ENCODE measurements around the gene LRPAP1. TPM values are rescaled to one million over a fixed set of nuclear protein-coding genes. Genes with fewer than 3 reads are reported as not detected.
"Not testable (repeated sequence)": the region's sequence is repeated elsewhere in the genome, so short reads cannot be mapped to it uniquely, and the experiment has no call there.

Gene LRPAP1
- total and polyA plus RNA-seq, 7 donors, result 25.2 to 127 (median 87.4) TPM

GRCh38 chr4:3512279-3512678 is 19.9 kb downstream of the LRPAP1 start:
- Histone ChIP-seq H3K27ac (no peak overlapping the region), H3K4me3 (no peak overlapping the region), H3K27me3 (no peaks in the 10 kb centered on the region), H3K4me1 (no peaks in the 10 kb centered on the region), H3K36me3 (peaks cover 23 to 92% (median 55%) of the 10 kb centered on the region in 4 donors), H3K9me3 (no peaks in the 10 kb centered on the region)
- DNase-seq, result no peak
- TF ChIP-seq EP300 (IDR thresholded peaks at IDR 0.05) (no peak), POLR2A (IDR thresholded peaks at IDR 0.05) (no peak), POLR2AphosphoS5 (IDR thresholded peaks at IDR 0.05) (no peak), CTCF (IDR thresholded peaks at IDR 0.05) (no peak)
- WGBS, 2 donors, result 94 to 96% methylated on average over 13 of the region's 13 CpGs
- intact Hi-C loops (cut with DNase I), result no loop called here

GRCh38 chr4:3511601-3512000 is 20.6 kb downstream of the LRPAP1 start:
- H3K9me3 ChIP-seq; intact Hi-C loops (cut with DNase I); H3K27ac ChIP-seq; H3K4me3 ChIP-seq; H3K4me1 ChIP-seq; H3K27me3 ChIP-seq; DNase-seq: not testable (repeated sequence)
- WGBS, 2 donors, result 97 to 98% methylated on average over 21 of the region's 27 CpGs
- peaks cover 17 to 92% (median 48%) of the 10 kb centered on the region in 4 donors for H3K36me3 ChIP-seq

- Histone ChIP-seq H3K36me3 (peaks cover 13 to 92% (median 45%) of the 10 kb centered on the region in 4 donors), H3K9me3 (no peaks in the 10 kb centered on the region), H3K4me1 (no peaks in the 10 kb centered on the region), H3K27ac (no peak overlapping the region), H3K27me3 (no peaks in the 10 kb centered on the region), H3K4me3 (no peak overlapping the region)
- no peak for TF ChIP-seq POLR2AphosphoS5 (IDR thresholded peaks at IDR 0.05)
- TF ChIP-seq POLR2A (IDR thresholded peaks at IDR 0.05), result no peak
- no peak for TF ChIP-seq CTCF (IDR thresholded peaks at IDR 0.05)
- no peak for TF ChIP-seq EP300 (IDR thresholded peaks at IDR 0.05)
- 99% methylated on average over 6 of the region's 6 CpGs for WGBS, 2 donors
- DNase-seq, result no peak
- intact Hi-C loops (cut with DNase I), result no loop called here
Observed at GRCh38 chr4:3511187-3511586, 21.0 kb downstream of the LRPAP1 start.

GRCh38 chr4:3510481-3510880 is 21.7 kb downstream of the LRPAP1 start:
- no peak overlapping the region for H3K27ac ChIP-seq
- WGBS, 2 donors, result 93 to 96% methylated on average over 16 of the region's 16 CpGs
- intact Hi-C loops (cut with DNase I), result no loop called here

GRCh38 chr4:3508542-3508941 is 23.7 kb downstream of the LRPAP1 start:
- TF ChIP-seq EP300 (IDR thresholded peaks at IDR 0.05), result no peak
- TF ChIP-seq CTCF (IDR thresholded peaks at IDR 0.05), result no peak
- no peak for TF ChIP-seq POLR2AphosphoS5 (IDR thresholded peaks at IDR 0.05)
- TF ChIP-seq POLR2A (IDR thresholded peaks at IDR 0.05), result no peak
- no peak overlapping the region for H3K27ac ChIP-seq
- DNase-seq, result no peak
- intact Hi-C loops (cut with DNase I), result no loop called here
- H3K27me3 ChIP-seq, result no peaks in the 10 kb centered on the region
- H3K4me3 ChIP-seq, result no peak overlapping the region
- H3K9me3 ChIP-seq, result no peaks in the 10 kb centered on the region
- 74 to 86% methylated on average over 10 of the region's 10 CpGs for WGBS, 2 donors
- H3K4me1 ChIP-seq, result no peaks in the 10 kb centered on the region
- H3K36me3 ChIP-seq, result peaks cover 4 to 86% (median 25%) of the 10 kb centered on the region in 4 donors

More at GRCh38 chr4:3510481-3510880, 21.7 kb downstream of the LRPAP1 start:
- TF ChIP-seq POLR2A (IDR thresholded peaks at IDR 0.05) (no peak), POLR2AphosphoS5 (IDR thresholded peaks at IDR 0.05) (no peak), CTCF (IDR thresholded peaks at IDR 0.05) (no peak), EP300 (IDR thresholded peaks at IDR 0.05) (no peak)
- Histone ChIP-seq H3K4me1 (no peaks in the 10 kb centered on the region), H3K4me3 (no peak overlapping the region), H3K36me3 (peaks cover 5 to 92% (median 40%) of the 10 kb centered on the region in 4 donors), H3K9me3 (no peaks in the 10 kb centered on the region), H3K27me3 (no peaks in the 10 kb centered on the region)
- DNase-seq, result no peak

All from sigmoid colon (tissue), 7 donors.